SU-DHL-6 (cell line): ENCODE data around the gene DIP2C.
"Not testable (repeated sequence)": the region's sequence is repeated elsewhere in the genome, so short reads cannot be mapped to it uniquely, and the experiment has no call there.

ENCODE experiments used
- H2AFZ ChIP-seq: fragments of 200-600 bp; sonication (generic); 2 replicates; pipeline ENCODE4 v1.6.1; 2014; ENCODE audit warnings: low read depth, mild to moderate bottlenecking, moderate library complexity, mixed read lengths, antibody characterized with exemption, low read length; ENCODE audit not compliant: severe bottlenecking
- H3F3A ChIP-seq: fragments of 200-600 bp; shearing (Covaris generic); 2 replicates; pipeline ENCODE4 v1.6.0; 2016; ENCODE audit warnings: antibody characterized with exemption, mild to moderate bottlenecking; ENCODE audit not compliant: insufficient read depth
- H3K27ac ChIP-seq: fragments of 200-600 bp; sonication (generic); 2 replicates; pipeline ENCODE4 v1.5.1; 2016; ENCODE audit warnings: low read depth, mild to moderate bottlenecking, low read length, moderate library complexity, mixed read lengths
- H3K27me3 ChIP-seq: fragments of 200-600 bp; sonication (generic), shearing (Covaris generic); 2 replicates; pipeline ENCODE4 v1.6.0; 2014; ENCODE audit warnings: mild to moderate bottlenecking, low read length
- H3K36me3 ChIP-seq: fragments of 200-600 bp; sonication (generic); 2 replicates; pipeline ENCODE4 v1.6.1; 2014; ENCODE audit warnings: mild to moderate bottlenecking, low read length, mixed read lengths
- H3K4me2 ChIP-seq: fragments of 300-600, 200-600 bp; shearing (Covaris generic), sonication (generic); 2 replicates; pipeline ENCODE4 v1.6.0; 2014; ENCODE audit warnings: low read length, low read depth, mild to moderate bottlenecking; ENCODE audit not compliant: poor library complexity, severe bottlenecking
- H3K4me3 ChIP-seq: fragments of 200-600 bp; sonication (generic); 2 replicates; pipeline ENCODE4 v1.5.1; 2014; ENCODE audit warnings: antibody characterized with exemption, low read length, mild to moderate bottlenecking, mixed read lengths; ENCODE audit not compliant: insufficient read depth, poor library complexity, severe bottlenecking
- H3K79me2 ChIP-seq: fragments of 200-600 bp; sonication (generic); 2 replicates; pipeline ENCODE4 v1.6.1; 2014; ENCODE audit warnings: mild to moderate bottlenecking, low read length, moderate library complexity; ENCODE audit not compliant: insufficient read depth
- H3K9ac ChIP-seq: fragments of 200-600 bp; sonication (generic); 2 replicates; pipeline ENCODE4 v1.7.0; 2014; ENCODE audit warnings: mild to moderate bottlenecking, low read length
- H3K9me2 ChIP-seq: fragments of 200-600 bp; sonication (generic); replicated peaks from 2 replicates; pipeline ENCODE4 v1.6.1; 2014; ENCODE audit warnings: low read length; ENCODE audit not compliant: insufficient read depth
- H3K9me3 ChIP-seq: fragments of 200-600 bp; sonication (generic); 2 replicates; pipeline ENCODE4 v1.6.1; 2014; ENCODE audit warnings: low read length, mixed read lengths; ENCODE audit not compliant: insufficient read depth
- H4K20me1 ChIP-seq: fragments of 200-600 bp; sonication (generic); 2 replicates; pipeline ENCODE4 v1.6.1; 2014; ENCODE audit warnings: low read depth, mild to moderate bottlenecking, antibody characterized with exemption, low read length, moderate library complexity, mixed read lengths
- EZH2phosphoT487 ChIP-seq: fragments of 200-600 bp; sonication (generic), shearing (Covaris generic); conservative IDR thresholded peaks from 2 replicates; pipeline ENCODE4 v1.6.1; 2018; ENCODE audit warnings: mild to moderate bottlenecking, antibody characterized with exemption, low read length, moderate library complexity, mixed read lengths
- TF ChIP-seq, protein P1 (sequence below): fragments of 200-600 bp; sonication (generic); IDR thresholded peaks from one replicate; pipeline ENCODE4 v1.5.1; 2017; ENCODE audit warnings: antibody characterized with exemption, mild to moderate bottlenecking, low read length, moderate library complexity; ENCODE audit not compliant: insufficient read depth, poor library complexity, severe bottlenecking

DIP2C gene

DNA sequence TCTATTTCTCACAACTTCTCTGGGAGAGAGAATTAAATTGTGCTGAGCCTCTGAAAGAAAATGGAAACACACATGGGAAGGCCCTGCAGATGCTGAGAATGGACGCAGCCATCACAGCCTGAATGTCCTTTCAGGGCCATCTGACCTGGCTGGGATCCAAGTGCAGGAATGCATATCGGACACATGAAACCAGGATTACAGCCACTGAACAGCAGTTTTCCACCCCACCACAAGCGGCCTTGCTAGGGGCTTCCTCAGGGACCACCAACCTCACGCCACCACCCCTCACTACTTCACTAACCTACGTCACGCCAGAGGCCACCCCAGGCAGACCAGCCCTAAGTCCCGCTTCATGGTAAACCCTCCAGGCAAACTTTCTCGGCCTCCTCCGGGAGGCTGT lies 103.3 kb downstream of the DIP2C start:
- Histone ChIP-seq H3K79me2 (no peaks in the 10 kb centered on the region), H3K36me3 (no peaks in the 10 kb centered on the region)

DNA sequence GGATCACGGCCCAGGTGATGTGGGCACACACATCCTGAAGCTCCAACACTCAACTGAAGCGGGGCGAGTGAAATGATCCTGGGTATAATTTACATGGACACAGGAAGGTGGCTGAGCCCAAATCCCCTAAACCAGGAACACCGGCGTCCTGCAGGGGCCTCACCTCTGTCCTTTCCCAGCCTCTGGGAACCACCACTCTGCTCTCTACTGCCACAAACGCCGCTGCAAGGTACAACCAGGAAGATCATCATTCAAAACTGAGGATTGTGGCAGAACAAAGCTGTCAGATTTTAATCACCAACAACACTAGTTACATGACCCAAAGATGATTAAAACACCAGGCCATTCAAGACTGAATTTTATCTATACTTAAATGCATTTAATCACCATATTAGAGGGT lies 104.0 kb downstream of the DIP2C start:
- Histone ChIP-seq H3K36me3 (no peaks in the 10 kb centered on the region), H3K9ac (no peak overlapping the region), H3F3A (no peaks in the 10 kb centered on the region), H3K9me3 (no peaks in the 10 kb centered on the region), H3K4me3 (no peak overlapping the region), H3K79me2 (no peaks in the 10 kb centered on the region), H4K20me1 (no peaks in the 10 kb centered on the region), H3K9me2 (no peaks in the 10 kb centered on the region), H3K27me3 (no peaks in the 10 kb centered on the region), H2AFZ (no peak overlapping the region), H3K27ac (no peak overlapping the region), H3K4me2 (no peak overlapping the region)
- TF ChIP-seq, protein P1, sequence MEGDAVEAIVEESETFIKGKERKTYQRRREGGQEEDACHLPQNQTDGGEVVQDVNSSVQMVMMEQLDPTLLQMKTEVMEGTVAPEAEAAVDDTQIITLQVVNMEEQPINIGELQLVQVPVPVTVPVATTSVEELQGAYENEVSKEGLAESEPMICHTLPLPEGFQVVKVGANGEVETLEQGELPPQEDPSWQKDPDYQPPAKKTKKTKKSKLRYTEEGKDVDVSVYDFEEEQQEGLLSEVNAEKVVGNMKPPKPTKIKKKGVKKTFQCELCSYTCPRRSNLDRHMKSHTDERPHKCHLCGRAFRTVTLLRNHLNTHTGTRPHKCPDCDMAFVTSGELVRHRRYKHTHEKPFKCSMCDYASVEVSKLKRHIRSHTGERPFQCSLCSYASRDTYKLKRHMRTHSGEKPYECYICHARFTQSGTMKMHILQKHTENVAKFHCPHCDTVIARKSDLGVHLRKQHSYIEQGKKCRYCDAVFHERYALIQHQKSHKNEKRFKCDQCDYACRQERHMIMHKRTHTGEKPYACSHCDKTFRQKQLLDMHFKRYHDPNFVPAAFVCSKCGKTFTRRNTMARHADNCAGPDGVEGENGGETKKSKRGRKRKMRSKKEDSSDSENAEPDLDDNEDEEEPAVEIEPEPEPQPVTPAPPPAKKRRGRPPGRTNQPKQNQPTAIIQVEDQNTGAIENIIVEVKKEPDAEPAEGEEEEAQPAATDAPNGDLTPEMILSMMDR, result no peak
- no peak for TF ChIP-seq EZH2phosphoT487

More for the DNA sequence above, 103.3 kb downstream of the DIP2C start:
- Histone ChIP-seq H4K20me1 (no peaks in the 10 kb centered on the region), H3K27me3 (no peaks in the 10 kb centered on the region), H3K9ac (no peak overlapping the region), H3F3A (no peaks in the 10 kb centered on the region), H3K4me3 (no peak overlapping the region), H3K9me2 (no peaks in the 10 kb centered on the region), H2AFZ (no peak overlapping the region), H3K9me3 (no peaks in the 10 kb centered on the region), H3K27ac (no peak overlapping the region), H3K4me2 (no peak overlapping the region)
- TF ChIP-seq, protein P1, result no peak
- TF ChIP-seq EZH2phosphoT487, result no peak

DNA sequence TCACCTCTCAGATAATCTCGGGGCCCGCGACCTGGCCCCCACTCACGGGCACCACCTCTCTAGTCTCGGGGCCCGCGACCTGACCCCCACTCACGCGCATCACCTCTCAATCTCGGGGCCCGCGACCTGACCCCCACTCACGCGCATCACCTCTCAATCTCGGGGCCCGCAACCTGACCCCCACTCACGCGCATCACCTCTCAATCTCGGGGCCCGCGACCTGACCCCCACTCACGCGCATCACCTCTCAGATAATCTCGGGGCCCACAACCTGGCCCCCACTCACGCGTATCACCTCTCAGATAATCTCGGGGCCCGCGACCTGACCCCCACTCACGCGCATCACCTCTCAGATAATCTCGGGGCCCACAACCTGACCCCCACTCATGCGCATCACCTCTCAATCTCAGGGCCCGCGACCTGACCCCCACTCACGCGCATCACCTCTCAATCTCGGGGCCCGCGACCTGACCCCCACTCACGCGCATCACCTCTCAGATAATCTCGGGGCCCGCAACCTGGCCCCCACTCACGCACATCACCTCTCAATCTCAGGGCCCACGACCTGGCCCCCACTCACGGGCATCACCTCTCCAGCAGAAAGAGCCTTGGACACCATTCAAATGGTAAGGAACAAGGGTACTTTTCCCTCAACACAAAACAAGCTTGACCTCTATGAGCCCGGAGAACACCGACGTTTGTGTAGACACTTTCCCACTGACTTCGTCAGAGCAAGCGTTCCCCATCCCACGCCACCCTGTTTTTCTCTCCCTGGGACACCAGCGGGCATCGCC lies 104.8 kb downstream of the DIP2C start:
- not testable (repeated sequence) for H3K27me3 ChIP-seq, H3K36me3 ChIP-seq, H3K9me2 ChIP-seq, H2AFZ ChIP-seq, H3F3A ChIP-seq, H3K4me2 ChIP-seq, H3K9ac ChIP-seq, H3K27ac ChIP-seq, H3K9me3 ChIP-seq, H3K79me2 ChIP-seq, H4K20me1 ChIP-seq, H3K4me3 ChIP-seq

DNA sequence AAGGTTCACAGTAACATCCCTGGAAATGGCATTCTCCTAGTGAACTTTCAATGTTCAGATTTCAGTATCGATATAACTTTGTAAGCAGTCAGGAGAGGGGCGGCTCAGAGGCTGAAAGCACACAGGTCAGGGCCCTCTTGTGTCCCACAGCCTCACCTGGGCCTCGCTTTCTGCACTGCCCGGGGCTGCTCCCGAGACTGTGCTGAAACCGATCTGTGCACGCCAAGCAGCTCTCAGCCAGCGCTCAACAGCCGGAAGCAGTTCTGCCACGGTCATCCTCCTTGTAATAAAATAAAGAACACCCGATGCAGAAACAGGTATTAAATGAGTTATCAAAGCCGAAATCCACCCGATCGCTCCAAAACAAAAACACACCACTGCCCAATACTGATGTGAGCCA lies 106.0 kb downstream of the DIP2C start:
- H3K9me2 ChIP-seq, result no peaks in the 10 kb centered on the region
- H3K4me3 ChIP-seq, result no peak overlapping the region
- TF ChIP-seq EZH2phosphoT487, result no peak
- TF ChIP-seq, protein P1, result no peak
- H3K36me3 ChIP-seq, result no peaks in the 10 kb centered on the region
- H3K27me3 ChIP-seq, result no peaks in the 10 kb centered on the region
- H3K79me2 ChIP-seq, result no peaks in the 10 kb centered on the region
- no peak overlapping the region for H3K4me2 ChIP-seq
- no peak overlapping the region for H3K9ac ChIP-seq
- H4K20me1 ChIP-seq, result no peaks in the 10 kb centered on the region
- H3F3A ChIP-seq, result no peaks in the 10 kb centered on the region
- H3K9me3 ChIP-seq, result peaks cover 4% of the 10 kb centered on the region; the same call in 1 of the 2 replicates
- H3K27ac ChIP-seq, result no peak overlapping the region
- no peak overlapping the region for H2AFZ ChIP-seq
